ENCODE measurements around the gene INTS1.

- TF ChIP-seq CTCF (IDR thresholded peaks at IDR 0.05) (no peak), POLR2A (IDR thresholded peaks at IDR 0.05) (no peak)
Measured at GRCh38 chr7:1544896-1545416, 40.8 kb upstream of the INTS1 start.

Measured in heart left ventricle (tissue), 13 donors.